ENCODE data around the gene DDIAS.
"Not testable (repeated sequence)": the region's sequence is repeated elsewhere in the genome, so short reads cannot be mapped to it uniquely, and the experiment has no call there.

DDIAS gene

GRCh38 chr11:82970507-82971083 is 69.1 kb downstream of the DDIAS start:
- not testable (repeated sequence) for DNase-seq

DNA sequence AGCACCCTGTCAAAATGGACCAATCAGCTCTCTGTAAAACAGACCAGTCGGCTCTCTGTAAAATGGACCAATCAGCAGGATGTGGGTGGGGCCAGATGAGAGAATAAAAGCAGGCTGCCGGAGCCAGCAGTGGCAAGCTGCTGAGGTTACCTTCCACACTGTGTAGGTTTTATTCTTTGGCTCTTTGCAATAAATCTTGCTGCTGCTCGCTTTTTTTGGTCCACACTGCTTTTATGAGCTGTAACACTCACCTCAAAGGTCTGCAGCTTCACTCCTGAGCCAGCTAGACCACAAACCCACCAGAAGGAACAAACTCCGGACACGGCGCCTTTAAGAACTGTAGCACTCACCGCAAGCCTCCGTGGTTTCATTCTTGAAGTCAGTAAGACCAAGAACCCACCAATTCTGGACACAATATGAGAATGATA is 70.0 kb downstream of the DDIAS start:
- DNase-seq: not testable (repeated sequence)

DNA sequence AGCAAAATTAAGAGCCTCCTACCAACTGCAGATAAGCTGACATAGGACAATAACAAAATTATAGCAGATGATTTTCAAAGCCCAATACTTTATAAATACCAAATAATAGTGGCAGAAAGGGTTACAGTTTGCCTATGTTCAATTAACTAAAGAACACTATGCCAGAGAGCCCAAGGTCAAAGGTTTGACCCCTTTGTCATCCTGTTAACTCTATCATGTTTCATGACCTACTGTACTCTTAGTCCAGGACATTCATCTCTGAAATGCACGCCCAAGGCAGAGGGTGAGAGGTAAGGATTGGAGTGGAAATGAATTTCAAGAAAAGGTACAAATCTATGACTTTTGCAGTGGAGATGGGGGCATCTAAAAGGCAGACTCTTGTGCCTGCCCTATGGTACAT is 70.6 kb downstream of the DDIAS start:
- DNase-seq: no peak

DNA sequence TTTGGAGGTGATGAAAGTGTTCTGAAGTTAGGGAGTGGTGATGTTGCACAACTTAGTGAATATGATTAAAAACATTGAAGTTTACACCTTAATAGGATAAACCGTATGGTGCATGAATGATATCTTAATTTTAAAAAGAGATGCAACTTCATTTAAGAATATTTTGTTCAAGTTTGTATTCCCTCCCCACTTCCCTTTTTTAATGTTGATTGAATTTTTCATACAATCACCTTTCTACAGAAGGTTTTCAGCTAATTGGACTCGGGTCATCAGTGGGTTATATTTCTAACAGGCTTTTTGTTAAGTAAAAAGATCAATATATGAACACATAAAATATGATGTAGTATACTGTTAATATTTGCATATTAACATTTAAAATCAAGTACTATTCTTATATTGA is 72.6 kb downstream of the DDIAS start:
- DNase-seq: no peak

- DNase-seq: no peak
These were observed 73.3 kb downstream of the DDIAS start for GRCh38 chr11:82974851-82975250.

DNA sequence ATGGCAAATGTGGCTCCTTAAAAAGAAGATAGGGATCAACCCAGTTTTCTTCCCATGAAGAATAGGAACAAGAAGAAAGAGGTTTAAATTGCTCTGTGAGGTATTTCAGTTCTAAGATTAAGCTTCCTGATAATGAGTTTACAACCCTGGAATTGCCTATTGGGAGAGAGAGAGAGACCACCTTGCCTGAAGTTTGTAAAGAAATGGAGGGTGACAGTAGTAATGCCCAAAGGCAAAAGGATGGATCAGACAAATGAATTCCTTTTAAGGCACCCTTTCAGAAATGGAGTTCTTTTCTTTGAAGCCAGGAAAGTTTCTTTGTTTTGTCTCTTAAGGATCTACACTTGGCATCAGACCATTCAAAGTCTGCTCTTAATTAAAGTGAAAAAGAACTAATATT is 74.3 kb downstream of the DDIAS start:
- DNase-seq: no peak

- no peak for DNase-seq
These were observed 75.2 kb downstream of the DDIAS start for GRCh38 chr11:82976786-82977185.

- DNase-seq: no peak
These were observed 77.0 kb downstream of the DDIAS start for GRCh38 chr11:82978422-82979099.

- DNase-seq: no peak
These were observed 78.3 kb downstream of the DDIAS start for GRCh38 chr11:82979824-82980223.

DNA sequence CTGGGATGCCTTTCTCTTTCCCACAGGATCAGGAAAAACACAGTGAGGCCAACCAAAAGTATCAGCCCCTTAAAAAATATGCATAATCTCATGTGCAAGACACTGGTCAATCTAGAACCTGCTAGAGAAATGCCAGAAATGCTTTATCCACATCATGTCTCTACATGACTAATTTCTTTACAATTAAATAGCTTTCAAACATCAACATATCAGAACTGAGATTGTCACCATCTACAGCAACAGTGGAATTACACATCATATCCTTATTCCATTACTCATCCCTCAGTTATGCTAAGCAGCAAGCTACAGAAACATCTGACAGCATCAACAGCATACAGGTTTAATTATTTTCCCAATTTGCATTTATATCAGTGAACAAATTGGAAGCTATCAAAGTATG is 78.8 kb downstream of the DDIAS start:
- DNase-seq: no peak

GRCh38 chr11:82980947-82981346 is 79.4 kb downstream of the DDIAS start:
- DNase-seq: no peak

GRCh38 chr11:82981852-82982251 is 80.3 kb downstream of the DDIAS start:
- DNase-seq: no peak

All from hematopoietic multipotent progenitor cell treated with erythropoietin and hydrocortisone succinate and interleukin-3 and kit ligand, for 8 days (in vitro differentiated cells).